HEK293 (cell line): ENCODE results near the gene LYZL1.

ENCODE experiments used
- CTCF ChIA-PET: fragments of 350-600 bp; formaldehyde crosslinking; extraction: SDS; loops from one replicate; lab custom pipeline; 2021; ENCODE audit warnings: antibody characterized with exemption; lab: Yijun Ruan, JAX
- POLR2A ChIA-PET: fragments of 300-600 bp; formaldehyde crosslinking; extraction: SDS; loops from one replicate; lab custom pipeline; 2020; ENCODE audit warnings: antibody characterized with exemption, inconsistent platforms; lab: Yijun Ruan, JAX
- H3K27ac ChIP-seq: fragments of 200-500 bp; sonication (Bioruptor generic); 2 replicates; pipeline ENCODE4 v1.5.1; 2014; ENCODE audit warnings: low read depth, low read length, control low read depth, inconsistent platforms; ENCODE audit errors: extremely low read depth
- H3K36me3 ChIP-seq, 2 experiments: fragments of 200-500 bp in 1 of 2; sonication (Bioruptor generic) in 1 of 2; 1 replicate in 1 of 2; 2 replicates in 1 of 2; pipeline ENCODE4 v1.5.1; 2014 to 2017; ENCODE audit warnings: inconsistent platforms in 2 of 2, low read length in 2 of 2; ENCODE audit not compliant: control insufficient read depth in 2 of 2, insufficient read depth in 1 of 2
- H3K4me1 ChIP-seq: fragments of 200-500 bp; sonication (Bioruptor generic); 2 replicates; pipeline ENCODE4 v1.5.1; 2014; ENCODE audit warnings: mild to moderate bottlenecking, low read length, inconsistent platforms; ENCODE audit not compliant: control insufficient read depth, insufficient read depth
- H3K4me3 ChIP-seq: 2 replicates; pipeline ENCODE4 v1.5.1; 2011; ENCODE audit warnings: low read depth, mild to moderate bottlenecking, control low read depth, low read length, moderate library complexity
- H3K9me3 ChIP-seq: fragments of 200-500 bp; sonication (Bioruptor generic); 2 replicates; pipeline ENCODE4 v1.5.1; 2014; ENCODE audit warnings: low read depth, low read length, inconsistent platforms; ENCODE audit not compliant: control insufficient read depth, insufficient read depth
- AEBP2 ChIP-seq: fragments of 450-650 bp; formaldehyde crosslinking; IDR thresholded peaks from 2 replicates; pipeline ENCODE4 v1.5.1; 2016; ENCODE audit warnings: missing biosample characterization, missing genetic modification characterization, borderline replicate concordance
- CTCF ChIP-seq: fragments of 450-650 bp; formaldehyde crosslinking; IDR thresholded peaks from 2 replicates; pipeline ENCODE4 v1.5.1; 2016; ENCODE audit warnings: missing biosample characterization, missing genetic modification characterization
- GLI4 ChIP-seq: fragments of 450-650 bp; formaldehyde crosslinking; IDR thresholded peaks from 2 replicates; pipeline ENCODE4 v1.5.1; 2016; ENCODE audit warnings: missing biosample characterization, missing genetic modification characterization
- KLF1 ChIP-seq: fragments of 450-650 bp; formaldehyde crosslinking; IDR thresholded peaks from 2 replicates; pipeline ENCODE4 v1.5.1; 2016; ENCODE audit warnings: missing biosample characterization, missing genetic modification characterization
- OVOL3 ChIP-seq: fragments of 450-650 bp; formaldehyde crosslinking; IDR thresholded peaks from 2 replicates; pipeline ENCODE4 v1.5.1; 2016; ENCODE audit warnings: missing biosample characterization, missing genetic modification characterization
- PRDM2 ChIP-seq: fragments of 450-650 bp; formaldehyde crosslinking; IDR thresholded peaks from 2 replicates; pipeline ENCODE4 v1.5.1; 2016; ENCODE audit warnings: missing biosample characterization, missing genetic modification characterization, borderline replicate concordance
- TRIM28 ChIP-seq: IDR thresholded peaks from 2 replicates; pipeline ENCODE4 v1.6.1; 2011; ENCODE audit warnings: low read length, control low read depth, borderline replicate concordance
- ZBTB44 ChIP-seq: fragments of 450-650 bp; IDR thresholded peaks from 2 replicates; pipeline ENCODE4 v1.5.1; 2018; ENCODE audit warnings: missing biosample characterization, mild to moderate bottlenecking, missing genetic modification characterization
- ZBTB49 ChIP-seq: fragments of 450-650 bp; formaldehyde crosslinking; IDR thresholded peaks from 2 replicates; pipeline ENCODE4 v1.5.1; 2016; ENCODE audit warnings: missing biosample characterization, missing genetic modification characterization, low read depth
- ZFP41 ChIP-seq: fragments of 450-650 bp; formaldehyde crosslinking; IDR thresholded peaks from 2 replicates; pipeline ENCODE4 v1.5.1; 2016; ENCODE audit warnings: missing biosample characterization, missing genetic modification characterization, borderline replicate concordance
- ZNF146 ChIP-seq: fragments of 450-650 bp; formaldehyde crosslinking; IDR thresholded peaks from 2 replicates; pipeline ENCODE4 v1.5.1; 2016; ENCODE audit warnings: missing biosample characterization, missing genetic modification characterization
- ZNF157 ChIP-seq: fragments of 450-650 bp; formaldehyde crosslinking; IDR thresholded peaks from 2 replicates; pipeline ENCODE4 v1.5.1; 2016; ENCODE audit warnings: missing biosample characterization, missing genetic modification characterization
- ZNF184 ChIP-seq: fragments of 450-650 bp; IDR thresholded peaks from 2 replicates; pipeline ENCODE4 v1.5.1; 2018; ENCODE audit warnings: missing biosample characterization, mild to moderate bottlenecking, missing genetic modification characterization
- ZNF514 ChIP-seq: fragments of 450-650 bp; formaldehyde crosslinking; IDR thresholded peaks from 2 replicates; pipeline ENCODE4 v1.5.1; 2016; ENCODE audit warnings: missing biosample characterization, missing genetic modification characterization
- ZNF521 ChIP-seq: fragments of 450-650 bp; formaldehyde crosslinking; IDR thresholded peaks from 2 replicates; pipeline ENCODE4 v1.5.1; 2017; ENCODE audit warnings: missing biosample characterization, mild to moderate bottlenecking, missing genetic modification characterization
- ZNF530 ChIP-seq: fragments of 450-650 bp; formaldehyde crosslinking; IDR thresholded peaks from 2 replicates; pipeline ENCODE4 v1.5.1; 2016; ENCODE audit warnings: low read depth, missing biosample characterization, missing genetic modification characterization
- ZNF548 ChIP-seq: fragments of 450-650 bp; formaldehyde crosslinking; IDR thresholded peaks from 2 replicates; pipeline ENCODE4 v1.5.1; 2016; ENCODE audit warnings: missing biosample characterization, missing genetic modification characterization
- ZNF549 ChIP-seq: fragments of 450-650 bp; IDR thresholded peaks from 2 replicates; pipeline ENCODE4 v1.5.1; 2018; ENCODE audit warnings: missing biosample characterization, missing genetic modification characterization, mild to moderate bottlenecking, inconsistent platforms, moderate library complexity
- ZNF654 ChIP-seq: fragments of 450-650 bp; formaldehyde crosslinking; IDR thresholded peaks from 2 replicates; pipeline ENCODE4 v1.5.1; 2016; ENCODE audit warnings: low read depth, missing biosample characterization, missing genetic modification characterization
- ZNF658 ChIP-seq: fragments of 450-650 bp; formaldehyde crosslinking; IDR thresholded peaks from 2 replicates; pipeline ENCODE4; 2016; ENCODE audit warnings: missing biosample characterization, missing genetic modification characterization
- ZNF692 ChIP-seq: fragments of 450-650 bp; formaldehyde crosslinking; IDR thresholded peaks from 2 replicates; pipeline ENCODE4 v1.5.1; 2016; ENCODE audit warnings: missing biosample characterization, missing genetic modification characterization

LYZL1 gene

GRCh38 chr10:29353887-29354561, 65.2 kb downstream of the LYZL1 start:
- no peak for TF ChIP-seq ZFP41 (tag by site-specific recombination)
- no peak for TF ChIP-seq ZNF692 (tag by site-specific recombination)
- no peak for TF ChIP-seq GLI4
- TF ChIP-seq KLF1 (tag by site-specific recombination): no peak
- no peak for TF ChIP-seq ZBTB44
- no peak for TF ChIP-seq TRIM28
- TF ChIP-seq ZNF549: no peak
- TF ChIP-seq PRDM2: no peak
- no peak for TF ChIP-seq ZNF530 (tag by site-specific recombination)
- no peak for TF ChIP-seq ZNF654 (tag by site-specific recombination)
- TF ChIP-seq ZNF521 (tag by site-specific recombination): no peak
- TF ChIP-seq OVOL3: no peak
- TF ChIP-seq ZNF658 (tag by site-specific recombination): no peak
- no peak for TF ChIP-seq ZNF548 (tag by site-specific recombination)
- Histone ChIP-seq H3K4me3 (no peak overlapping the region), H3K9me3 (no peaks in the 10 kb centered on the region), H3K27ac (no peak overlapping the region), H3K36me3 (no peaks in the 10 kb centered on the region), H3K4me1 (no peaks in the 10 kb centered on the region)
- POLR2A ChIA-PET: no interaction called here
- CTCF ChIA-PET: no interaction called here

GRCh38 chr10:29355411-29355991, 66.6 kb downstream of the LYZL1 start:
- CTCF ChIA-PET: no interaction called here
- H3K4me1 ChIP-seq: no peaks in the 10 kb centered on the region
- POLR2A ChIA-PET: no interaction called here
- no peaks in the 10 kb centered on the region for H3K9me3 ChIP-seq
- TF ChIP-seq ZNF146 (tag by site-specific recombination) (no peak), CTCF (tag by site-specific recombination) (no peak), ZNF514 (tag by site-specific recombination) (no peak), AEBP2 (no peak), ZNF184 (no peak), ZBTB49 (no peak), ZNF157 (tag by site-specific recombination) (no peak)
- H3K4me3 ChIP-seq: no peak overlapping the region
- H3K36me3 ChIP-seq: no peaks in the 10 kb centered on the region
- H3K27ac ChIP-seq: no peak overlapping the region
